ENCODE measurements around the gene JCAD.

- TF ChIP-seq CTCF (conservative IDR thresholded peaks at IDR 0.05; ENCODE audit: low read length) (no peak), EZH2phosphoT487 (IDR thresholded peaks at IDR 0.05; ENCODE audit: borderline replicate concordance) (no peak)
Measured at GRCh38 chr10:29977171-29977570, 82.2 kb downstream of the JCAD start.
